Activated naive CD4-positive, alpha-beta T cell treated with anti-CD3 and anti-CD28 coated beads, Interleukin-2, amount 10 ng/mL, durations not matched to agents 7 days and 5 days (primary cell): ENCODE results near the gene STX4.

Experiments used
- CTCF ChIA-PET: fragments of 350-600 bp; sonication (Branson Sonifier 250); formaldehyde crosslinking; loops from one replicate; lab custom pipeline; 2021; ENCODE audit warnings: antibody characterized with exemption; lab: Charles Lee
- DNase-seq: peaks from one replicate; pipeline ENCODE4 v3.0.0-alpha.2; 2020
- H3K27ac Mint-ChIP-seq: one replicate; pipeline ENCODE4 v1.8.0; 2021; ENCODE audit warnings: mild to moderate bottlenecking, moderate library complexity, mixed read lengths
- H3K27me3 Mint-ChIP-seq: one replicate; pipeline ENCODE4 v1.8.0; 2021; ENCODE audit warnings: mild to moderate bottlenecking, mixed read lengths
- H3K36me3 Mint-ChIP-seq: one replicate; pipeline ENCODE4 v1.8.0; 2021; ENCODE audit warnings: mixed read lengths
- H3K4me1 Mint-ChIP-seq: one replicate; pipeline ENCODE4 v1.8.0; 2021; ENCODE audit warnings: mixed read lengths
- H3K4me3 Mint-ChIP-seq: one replicate; pipeline ENCODE4 v1.8.0; 2021; ENCODE audit warnings: mild to moderate bottlenecking, moderate library complexity, mixed read lengths
- H3K9me3 Mint-ChIP-seq: one replicate; pipeline ENCODE4 v1.8.0; 2021; ENCODE audit warnings: mixed read lengths

Gene STX4

DNA sequence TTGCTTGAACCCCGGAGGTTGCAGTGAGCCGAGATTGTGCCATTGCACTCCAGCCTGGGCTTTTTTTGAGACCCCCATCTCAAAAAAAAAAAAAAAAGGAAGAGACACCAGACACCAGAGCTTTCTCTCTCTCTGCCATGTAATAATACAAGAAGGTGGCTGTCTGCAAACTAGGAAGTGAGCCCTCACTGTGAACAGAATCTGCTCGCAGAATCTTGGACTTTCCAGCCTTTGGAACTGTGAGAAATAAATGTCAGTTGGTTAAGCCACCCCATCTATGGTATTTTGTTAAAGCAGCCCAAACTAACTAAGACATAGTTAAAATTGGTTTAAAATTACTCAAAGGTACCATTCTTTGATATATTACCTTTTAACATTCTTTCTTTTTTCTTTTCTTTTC lies 12.8 kb upstream of the STX4 start:
- H3K4me3 Mint-ChIP-seq: no peak overlapping the region
- no peaks in the 10 kb centered on the region for H3K9me3 Mint-ChIP-seq
- peaks cover 16% of the 10 kb centered on the region for H3K4me1 Mint-ChIP-seq
- no peaks in the 10 kb centered on the region for H3K36me3 Mint-ChIP-seq
- H3K27me3 Mint-ChIP-seq: peaks cover 10% of the 10 kb centered on the region
- DNase-seq: no peak
- H3K27ac Mint-ChIP-seq: no peak overlapping the region
- CTCF ChIA-PET: no interaction called here

DNA sequence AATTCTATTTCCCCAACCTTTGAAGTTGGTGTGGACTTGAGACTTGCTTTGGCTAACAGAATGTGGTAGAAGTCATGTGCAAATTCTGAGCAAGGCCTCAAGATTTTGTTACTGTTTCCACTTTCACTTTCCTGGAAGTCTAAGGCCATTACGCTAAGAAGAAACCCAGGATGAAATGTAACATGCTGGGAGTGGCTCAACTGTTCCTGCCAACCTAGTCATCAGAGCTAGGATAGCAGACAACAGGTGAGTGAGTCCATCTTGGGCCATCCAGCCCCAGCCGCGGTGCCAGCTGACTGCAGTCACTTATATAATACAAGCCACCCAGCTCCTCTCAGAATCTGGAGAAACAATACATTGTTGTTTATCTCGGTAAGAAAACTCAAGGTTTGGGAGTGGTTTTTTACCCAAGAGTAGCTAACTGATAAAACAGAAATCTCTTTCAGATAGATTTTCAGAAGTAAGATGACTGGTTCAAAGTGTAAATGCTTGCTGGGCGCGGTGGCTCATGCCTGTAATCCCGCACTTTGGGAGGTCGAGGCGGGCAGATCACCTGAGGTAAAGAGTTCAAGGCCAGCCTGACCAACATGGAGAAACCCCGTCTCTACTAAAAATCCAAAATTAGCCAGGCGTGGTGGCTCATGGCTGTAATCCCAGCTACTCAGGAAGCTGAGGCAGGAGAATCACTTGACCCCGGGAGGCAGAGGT lies 10.7 kb upstream of the STX4 start:
- CTCF ChIA-PET: no interaction called here
- peak overlapping the region; percentile 75 for H3K27ac Mint-ChIP-seq
- no peaks in the 10 kb centered on the region for H3K9me3 Mint-ChIP-seq
- H3K4me1 Mint-ChIP-seq: peaks cover 16% of the 10 kb centered on the region
- H3K27me3 Mint-ChIP-seq: peaks cover 6% of the 10 kb centered on the region
- H3K36me3 Mint-ChIP-seq: no peaks in the 10 kb centered on the region
- no peak for DNase-seq
- H3K4me3 Mint-ChIP-seq: no peak overlapping the region

DNA sequence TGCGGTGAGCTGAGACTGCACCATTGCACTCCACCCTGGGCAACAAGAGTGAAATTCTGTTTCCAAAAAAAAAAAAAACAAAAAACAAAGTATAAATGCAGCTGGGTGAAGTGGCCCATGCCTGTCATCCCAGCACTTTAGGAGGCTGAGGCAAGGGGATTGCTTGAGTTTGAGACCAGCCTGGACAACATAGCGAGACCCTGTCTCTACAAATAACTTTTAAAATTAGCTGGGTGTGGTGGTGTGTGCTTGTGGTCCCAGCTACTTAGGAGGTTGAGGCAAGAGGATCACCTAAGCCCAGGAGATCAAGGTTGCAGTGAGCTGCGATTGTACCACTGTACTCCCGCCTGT lies 10.1 kb upstream of the STX4 start:
- Mint-ChIP-seq H3K4me1 (peaks cover 16% of the 10 kb centered on the region), H3K4me3 (no peak overlapping the region), H3K9me3 (no peaks in the 10 kb centered on the region), H3K27ac (no peak overlapping the region), H3K27me3 (peaks cover 6% of the 10 kb centered on the region), H3K36me3 (no peaks in the 10 kb centered on the region)
- CTCF ChIA-PET: no interaction called here
- no peak for DNase-seq

DNA sequence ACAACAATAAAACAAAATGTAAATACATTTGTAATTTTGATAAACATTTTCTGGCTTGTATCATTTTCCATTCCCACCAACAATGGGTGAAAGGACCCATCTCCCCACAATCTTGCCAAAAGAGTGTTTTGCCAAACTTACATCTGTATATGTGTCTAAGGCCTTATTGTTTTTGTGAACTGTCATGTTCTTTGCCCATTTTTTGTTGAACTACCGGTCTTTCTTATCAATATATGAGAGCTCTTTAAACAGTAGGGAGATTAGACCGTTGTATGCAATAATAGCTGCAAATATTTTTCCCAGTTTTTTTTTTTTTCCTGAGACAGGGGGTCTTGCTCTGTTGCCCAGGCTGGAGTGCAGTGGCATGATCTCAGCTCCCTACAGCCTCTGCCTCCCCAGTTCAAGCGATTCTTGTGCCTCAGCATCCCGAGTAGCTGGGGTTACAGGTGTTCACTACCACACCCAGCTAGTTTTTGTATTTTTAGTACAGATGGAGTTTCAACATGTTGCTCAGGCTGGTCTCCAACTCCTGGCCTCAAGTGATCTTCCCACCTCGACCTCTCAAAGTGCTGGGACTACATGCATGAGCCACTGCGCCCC lies 9.6 kb upstream of the STX4 start:
- no peak for DNase-seq
- Mint-ChIP-seq H3K4me1 (peaks cover 16% of the 10 kb centered on the region), H3K9me3 (no peaks in the 10 kb centered on the region), H3K27me3 (peaks cover 6% of the 10 kb centered on the region), H3K4me3 (no peak overlapping the region), H3K36me3 (no peaks in the 10 kb centered on the region), H3K27ac (no peak overlapping the region)
- CTCF ChIA-PET: no interaction called here

DNA sequence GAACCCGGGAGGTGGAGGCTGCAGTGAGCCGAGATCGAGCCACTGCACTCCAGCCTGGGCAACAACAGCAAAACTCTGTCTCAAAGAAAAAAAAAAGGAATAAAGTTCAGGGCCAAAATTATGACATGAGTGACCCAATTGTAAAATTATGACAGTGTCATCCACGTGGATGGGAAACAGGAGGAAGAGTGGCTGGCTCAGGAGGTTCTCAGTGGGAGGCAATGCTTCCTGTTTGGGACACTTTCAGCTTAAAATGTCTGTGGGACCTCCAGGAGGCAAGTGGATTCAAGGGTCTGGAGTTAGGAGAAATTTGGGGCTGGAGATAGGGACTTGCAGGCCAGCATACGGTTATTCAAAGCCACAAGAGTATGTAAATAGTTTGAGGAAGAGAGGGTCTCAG lies 8.0 kb upstream of the STX4 start:
- H3K36me3 Mint-ChIP-seq: no peaks in the 10 kb centered on the region
- peaks cover 6% of the 10 kb centered on the region for H3K27me3 Mint-ChIP-seq
- no peak overlapping the region for H3K4me3 Mint-ChIP-seq
- no peak overlapping the region for H3K27ac Mint-ChIP-seq
- DNase-seq: no peak
- CTCF ChIA-PET: no interaction called here
- H3K4me1 Mint-ChIP-seq: peaks cover 16% of the 10 kb centered on the region
- H3K9me3 Mint-ChIP-seq: no peaks in the 10 kb centered on the region

- no peak overlapping the region for H3K4me3 Mint-ChIP-seq
- H3K27ac Mint-ChIP-seq: no peak overlapping the region
- CTCF ChIA-PET: no interaction called here
- H3K27me3 Mint-ChIP-seq: peaks cover 6% of the 10 kb centered on the region
- no peak for DNase-seq
- no peaks in the 10 kb centered on the region for H3K9me3 Mint-ChIP-seq
- H3K4me1 Mint-ChIP-seq: peaks cover 14% of the 10 kb centered on the region
- H3K36me3 Mint-ChIP-seq: peaks cover 3% of the 10 kb centered on the region
Measured at GRCh38 chr16:31029272-31029671, 4.1 kb upstream of the STX4 start.

GRCh38 chr16:31031276-31031675 lies 2.1 kb upstream of the STX4 start:
- DNase-seq: no peak
- Mint-ChIP-seq H3K27ac (no peak overlapping the region), H3K4me1 (peaks cover 22% of the 10 kb centered on the region), H3K9me3 (no peaks in the 10 kb centered on the region), H3K4me3 (peak overlapping the region; percentile 7), H3K36me3 (peaks cover 8% of the 10 kb centered on the region), H3K27me3 (no peaks in the 10 kb centered on the region)
- CTCF ChIA-PET: no interaction called here

- Mint-ChIP-seq H3K36me3 (peaks cover 19% of the 10 kb centered on the region), H3K27ac (peak overlapping the region; percentile 96), H3K4me3 (peak overlapping the region; percentile 95), H3K9me3 (no peaks in the 10 kb centered on the region), H3K4me1 (peaks cover 23% of the 10 kb centered on the region), H3K27me3 (no peaks in the 10 kb centered on the region)
- CTCF ChIA-PET: no interaction called here
- DNase-seq: peak; percentile 94
Measured at GRCh38 chr16:31033709-31034492, 543 bp downstream of the STX4 start.

- peak overlapping the region; percentile 64 for H3K27ac Mint-ChIP-seq
- CTCF ChIA-PET: no interaction called here
- H3K4me3 Mint-ChIP-seq: no peak overlapping the region
- H3K36me3 Mint-ChIP-seq: peaks cover 26% of the 10 kb centered on the region
- H3K27me3 Mint-ChIP-seq: no peaks in the 10 kb centered on the region
- H3K9me3 Mint-ChIP-seq: no peaks in the 10 kb centered on the region
- DNase-seq: no peak
- peaks cover 22% of the 10 kb centered on the region for H3K4me1 Mint-ChIP-seq
Measured at GRCh38 chr16:31036691-31037090, 3.3 kb downstream of the STX4 start.

DNA sequence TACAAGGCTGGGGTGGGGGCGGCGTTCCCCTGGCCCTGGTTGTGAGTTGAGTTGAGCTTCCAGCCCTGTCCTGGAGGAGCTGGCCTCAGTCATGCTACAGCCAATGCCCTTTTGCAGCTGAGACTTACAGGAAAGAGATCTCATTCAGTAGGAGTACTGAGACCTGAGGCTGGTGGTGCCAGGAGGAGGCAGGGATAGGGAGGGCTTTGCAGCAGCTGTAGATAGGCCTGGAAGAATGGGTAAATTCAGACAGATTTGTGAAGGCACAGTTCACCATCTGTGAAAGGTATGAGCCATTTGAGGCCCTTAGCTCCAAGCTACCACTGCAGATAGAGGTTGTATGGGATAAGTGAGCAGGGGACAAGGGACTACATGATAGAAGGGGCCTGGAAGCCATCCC lies 5.6 kb downstream of the STX4 start:
- no peak overlapping the region for H3K4me3 Mint-ChIP-seq
- H3K27ac Mint-ChIP-seq: no peak overlapping the region
- peaks cover 12% of the 10 kb centered on the region for H3K4me1 Mint-ChIP-seq
- CTCF ChIA-PET: no interaction called here
- H3K27me3 Mint-ChIP-seq: no peaks in the 10 kb centered on the region
- no peaks in the 10 kb centered on the region for H3K9me3 Mint-ChIP-seq
- DNase-seq: no peak
- peaks cover 31% of the 10 kb centered on the region for H3K36me3 Mint-ChIP-seq

GRCh38 chr16:31042866-31043265 lies 9.5 kb downstream of the STX4 start:
- Mint-ChIP-seq H3K9me3 (no peaks in the 10 kb centered on the region), H3K36me3 (peaks cover 18% of the 10 kb centered on the region), H3K27me3 (no peaks in the 10 kb centered on the region), H3K27ac (no peak overlapping the region), H3K4me1 (no peaks in the 10 kb centered on the region), H3K4me3 (no peak overlapping the region)
- no peak for DNase-seq
- CTCF ChIA-PET: no interaction called here

DNA sequence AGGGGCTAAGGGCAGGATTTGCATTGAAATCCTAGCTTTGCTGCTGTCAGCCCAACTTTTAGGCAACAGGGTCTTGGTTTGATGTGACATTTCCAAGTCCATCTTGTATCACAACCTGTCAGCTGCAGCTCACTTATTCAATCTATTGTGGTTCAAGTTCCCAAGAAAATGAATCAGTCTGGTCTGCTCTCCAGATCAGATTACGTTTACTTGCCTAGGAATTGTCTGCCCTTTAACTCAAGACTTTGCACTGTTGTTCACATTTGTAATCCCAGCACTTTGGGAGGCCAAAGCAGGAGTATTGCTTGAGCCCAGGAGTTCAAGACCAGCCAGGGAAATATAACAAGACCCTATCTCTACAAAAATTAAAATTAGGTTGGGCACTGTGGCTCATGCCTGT lies 10.0 kb downstream of the STX4 start:
- no peaks in the 10 kb centered on the region for H3K27me3 Mint-ChIP-seq
- H3K9me3 Mint-ChIP-seq: no peaks in the 10 kb centered on the region
- no peaks in the 10 kb centered on the region for H3K4me1 Mint-ChIP-seq
- no peak overlapping the region for H3K4me3 Mint-ChIP-seq
- no peak overlapping the region for H3K27ac Mint-ChIP-seq
- CTCF ChIA-PET: no interaction called here
- no peak for DNase-seq
- H3K36me3 Mint-ChIP-seq: peaks cover 18% of the 10 kb centered on the region

DNA sequence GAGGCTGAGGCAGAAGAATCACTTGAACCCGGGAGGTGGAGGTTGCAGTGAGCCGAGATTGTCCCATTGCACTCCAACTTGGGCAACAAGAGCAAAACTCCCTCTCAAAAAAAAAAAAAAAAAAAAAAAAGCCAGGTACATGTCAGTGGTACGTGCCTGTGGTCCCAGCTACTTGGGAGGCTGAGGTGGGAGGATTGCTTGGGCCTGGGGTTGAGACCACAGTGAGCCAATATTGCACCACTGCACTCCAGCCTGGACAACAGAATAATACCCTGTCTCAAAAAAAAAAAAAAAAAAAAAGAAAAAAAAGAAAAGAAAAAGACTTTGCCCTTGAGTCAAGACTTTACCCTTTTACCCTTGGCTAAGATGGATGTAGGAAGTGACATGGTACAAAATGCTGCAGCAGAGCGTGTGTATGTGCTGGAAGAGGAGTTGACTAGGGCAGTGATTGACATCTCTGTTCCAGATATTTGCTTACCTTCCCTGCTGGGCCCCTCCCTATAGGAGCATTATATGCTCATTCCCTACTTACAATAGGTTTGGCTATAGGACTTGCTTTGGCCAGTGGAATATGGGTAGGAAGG lies 10.6 kb downstream of the STX4 start:
- CTCF ChIA-PET: no interaction called here
- Mint-ChIP-seq H3K27me3 (no peaks in the 10 kb centered on the region), H3K4me3 (no peak overlapping the region)

GRCh38 chr16:31050280-31051030 lies 17.1 kb downstream of the STX4 start:
- Mint-ChIP-seq H3K4me1 (peaks cover 5% of the 10 kb centered on the region), H3K27me3 (peaks cover 22% of the 10 kb centered on the region), H3K27ac (no peak overlapping the region), H3K36me3 (no peaks in the 10 kb centered on the region), H3K9me3 (no peaks in the 10 kb centered on the region), H3K4me3 (no peak overlapping the region)
- CTCF ChIA-PET: no interaction called here
- no peak for DNase-seq

More for the DNA sequence above, 10.6 kb downstream of the STX4 start:
- Mint-ChIP-seq H3K27ac (no peak overlapping the region), H3K36me3 (peaks cover 13% of the 10 kb centered on the region), H3K4me1 (no peaks in the 10 kb centered on the region), H3K9me3 (no peaks in the 10 kb centered on the region)
- no peak for DNase-seq
